AG08395 (cell line): Measurements from ENCODE around the gene MICAL3.

ENCODE experiments used
- DNase-seq: peaks from one replicate; pipeline ENCODE4 v3.0.0; 2012; ENCODE audit warnings: mixed read lengths, low spot score

Gene MICAL3

GRCh38 chr22:17749605-17750395 is 274.6 kb downstream of the MICAL3 start:
- no peak for DNase-seq

DNA sequence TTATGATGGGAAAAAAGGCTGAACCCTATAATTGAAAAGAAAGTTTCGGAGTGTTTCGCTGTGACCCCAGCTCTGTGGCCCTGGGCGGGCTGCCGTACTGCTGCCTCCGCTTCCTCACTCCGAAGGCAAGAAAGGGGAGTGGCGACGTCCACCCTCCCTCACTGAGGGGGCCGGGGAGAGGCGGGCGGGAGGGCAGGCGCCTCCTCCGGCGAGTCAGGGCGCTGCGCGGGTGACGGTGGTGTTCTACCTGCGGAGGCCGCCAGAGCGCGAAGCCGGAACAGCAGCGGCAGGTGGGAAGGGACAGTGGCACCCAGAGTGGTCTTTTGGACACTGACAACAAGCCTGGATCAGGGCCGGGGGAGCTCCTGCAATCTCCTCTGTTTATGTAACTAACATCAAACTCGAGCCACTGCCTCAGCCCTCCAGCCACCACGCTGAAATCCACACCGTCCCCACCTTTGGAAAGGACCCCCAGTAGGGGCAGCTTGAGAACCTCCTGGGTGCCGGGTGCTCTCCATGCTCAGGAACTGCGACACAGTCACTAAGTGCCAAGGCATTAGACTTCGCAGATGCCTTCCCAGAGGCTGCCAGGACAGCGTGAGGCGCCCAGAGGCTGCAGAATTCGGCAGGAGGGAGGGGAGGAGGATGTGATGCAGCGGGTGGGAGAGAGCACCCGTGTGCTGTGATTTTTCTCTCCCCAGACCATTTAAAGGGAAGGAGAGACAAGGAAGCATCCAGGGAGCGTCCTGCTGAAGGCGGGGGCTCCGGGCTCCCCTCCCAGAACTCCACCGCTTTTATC is 275.6 kb downstream of the MICAL3 start:
- no peak for DNase-seq

DNA sequence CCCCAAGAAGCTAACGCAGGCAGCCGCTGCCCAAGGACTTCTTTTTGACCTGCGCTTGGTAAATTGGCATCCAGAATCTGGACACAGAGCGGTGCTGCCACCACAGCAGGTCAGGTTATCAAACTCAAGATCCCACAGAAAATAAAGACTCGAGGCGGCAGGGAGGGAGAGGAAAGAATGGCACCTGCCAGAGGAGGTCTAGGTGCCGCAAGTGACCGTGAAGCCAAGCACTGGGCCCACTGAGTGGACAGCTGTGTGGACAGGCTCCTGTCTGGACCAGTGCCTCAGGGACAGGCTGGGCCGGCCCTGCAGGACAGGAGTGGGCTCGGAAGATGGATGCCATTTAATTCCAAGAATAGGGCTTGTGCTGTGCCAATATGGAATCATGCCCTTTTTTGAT is 277.4 kb downstream of the MICAL3 start:
- no peak for DNase-seq

DNA sequence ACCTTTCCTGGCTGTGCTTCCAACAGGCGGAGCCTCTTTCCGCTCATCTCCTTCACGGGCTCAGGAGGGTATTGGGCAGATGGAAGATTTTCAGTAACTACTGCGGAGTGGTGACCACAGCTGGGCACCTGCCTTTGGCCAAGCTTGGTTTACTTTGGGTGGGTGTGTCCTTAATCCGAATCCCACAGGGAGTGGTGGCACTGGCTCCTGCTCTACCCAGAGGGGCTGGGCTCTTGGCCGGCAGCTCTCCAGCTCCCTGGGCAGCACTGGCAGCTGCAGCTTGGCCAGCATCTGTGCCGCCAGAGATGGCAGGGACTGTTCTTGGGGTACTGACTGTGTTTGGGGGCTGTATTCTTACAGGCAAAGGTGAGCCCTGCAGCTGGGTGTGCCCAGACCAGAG is 279.9 kb downstream of the MICAL3 start:
- no peak for DNase-seq

GRCh38 chr22:17743661-17744411 is 280.5 kb downstream of the MICAL3 start:
- no peak for DNase-seq

DNA sequence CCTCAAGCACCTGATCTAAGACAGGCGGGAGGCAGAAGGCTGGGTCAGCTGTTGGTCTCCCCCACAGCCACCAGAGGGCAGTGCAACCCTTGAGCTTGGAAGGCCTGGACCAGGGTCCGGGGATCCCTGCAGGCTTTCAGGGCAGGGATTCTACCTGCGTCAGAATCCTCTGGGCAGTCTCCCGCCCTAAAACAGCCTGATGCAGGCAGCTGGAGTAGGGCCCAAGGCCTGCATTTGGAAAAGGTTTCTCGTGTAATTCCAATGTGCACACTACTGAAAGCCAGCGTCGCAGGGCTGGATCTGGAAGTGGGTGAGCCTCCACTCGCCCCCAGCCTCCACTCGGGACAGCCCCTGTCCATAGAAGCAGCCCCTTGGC is 281.8 kb downstream of the MICAL3 start:
- peak; percentile 88 for DNase-seq

- DNase-seq, result no peak
These were observed 282.4 kb downstream of the MICAL3 start for GRCh38 chr22:17741866-17742526.

DNA sequence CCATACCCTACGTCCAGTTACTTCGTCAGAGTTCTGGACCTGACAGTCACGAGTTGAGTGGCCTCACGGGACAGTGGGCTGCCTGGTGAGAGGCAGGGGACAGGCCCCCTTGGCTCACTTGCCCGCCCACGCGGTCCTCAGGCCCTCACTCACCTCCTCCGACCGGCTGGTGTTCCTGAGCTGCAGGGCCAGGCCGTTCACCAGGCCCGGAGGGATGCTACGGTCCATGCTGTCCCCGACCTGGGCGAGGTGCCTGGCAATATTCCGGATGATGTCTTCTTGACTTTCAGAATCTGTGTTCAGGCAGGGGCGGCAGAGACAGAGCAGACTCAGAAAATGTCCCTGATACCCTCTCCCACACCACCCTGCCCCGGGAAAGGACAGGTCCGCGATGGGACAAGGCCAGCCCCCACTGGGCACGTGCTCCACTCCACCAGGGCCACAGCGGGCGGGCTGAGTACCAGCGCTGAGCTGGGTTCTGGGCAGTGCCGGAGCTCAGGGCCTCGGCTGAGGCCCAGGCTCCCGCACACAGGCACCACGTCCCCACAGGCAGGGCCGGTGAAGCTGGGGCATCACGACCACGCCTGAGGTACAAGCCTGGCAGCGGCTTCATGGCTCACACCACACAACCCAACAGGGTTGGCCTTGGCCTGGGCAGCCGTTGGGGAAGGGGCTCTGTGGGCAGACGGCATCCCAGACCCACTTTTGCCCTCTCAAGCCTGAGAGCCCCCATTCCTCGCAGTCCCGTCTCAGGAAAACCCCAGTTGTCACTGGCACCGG is 285.0 kb downstream of the MICAL3 start:
- no peak for DNase-seq

DNA sequence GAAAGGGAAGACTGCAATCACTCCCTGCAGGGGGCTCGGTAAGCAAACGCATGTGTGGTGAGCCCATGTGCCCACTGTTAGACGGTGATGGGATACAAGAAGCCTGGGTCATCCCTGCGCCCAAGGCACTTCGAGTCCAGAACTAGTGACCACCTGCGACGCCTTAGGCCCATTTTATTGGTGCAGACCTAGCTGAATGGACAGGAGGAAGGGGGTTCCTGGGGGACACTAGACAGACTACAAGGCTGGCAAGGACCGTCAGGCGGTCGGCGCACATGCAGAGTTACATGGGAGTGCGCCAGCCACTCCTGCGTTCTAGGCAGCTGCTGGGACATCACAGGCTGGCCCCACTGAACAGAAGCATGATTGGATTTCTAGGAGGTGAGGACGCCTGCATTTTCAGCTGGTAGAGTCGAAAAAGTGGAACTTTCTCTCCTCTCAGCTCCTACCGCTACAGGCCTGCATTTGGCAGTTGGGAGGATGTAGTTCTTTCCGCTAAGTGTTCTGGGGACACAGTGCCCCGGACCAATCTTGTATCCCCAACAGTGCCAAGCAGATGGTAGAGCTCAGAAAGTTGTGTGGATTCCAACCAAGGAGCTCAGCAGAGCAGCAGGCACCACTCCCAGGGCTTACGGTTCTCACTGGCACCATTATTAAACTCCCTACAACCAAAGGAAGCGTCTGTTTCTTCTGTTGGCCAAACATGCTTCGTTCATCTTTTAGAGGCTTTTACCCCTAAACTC is 285.8 kb downstream of the MICAL3 start:
- DNase-seq, result no peak
